GM23338 (cell line): Measurements from ENCODE around the gene CXCL10. TPM values are rescaled to one million over a fixed set of nuclear protein-coding genes. Genes with fewer than 3 reads are reported as not detected.

Experiments used
- ATAC-seq: fragments of 200-7000 bp; cut with Tn5 transposase; 3 replicates; pipeline ENCODE4 v1.9.1; 2020
- DNase-seq: peaks from one replicate; pipeline ENCODE4 v3.0.0-alpha.2; 2015; ENCODE audit warnings: low spot score
- H2AFZ ChIP-seq: fragments of 200-600 bp; sonication (generic); 2 replicates; pipeline ENCODE4 v1.8.0; 2016; ENCODE audit warnings: antibody characterized with exemption, mild to moderate bottlenecking, moderate library complexity
- H3F3A ChIP-seq: fragments of 200-600 bp; sonication (generic); replicated peaks from 2 replicates; pipeline ENCODE4 v1.8.0; 2017; ENCODE audit warnings: antibody characterized with exemption, mixed run types, low read depth
- H3K27ac ChIP-seq: fragments of 200-600 bp; sonication (generic); 2 replicates; pipeline ENCODE4 v1.6.1; 2016; ENCODE audit warnings: low read depth
- H3K27me3 ChIP-seq: fragments of 200-600 bp; sonication (generic); 2 replicates; pipeline ENCODE4 v1.8.0; 2016; ENCODE audit warnings: mild to moderate bottlenecking, mixed run types, moderate library complexity; ENCODE audit not compliant: insufficient read depth
- H3K36me3 ChIP-seq: fragments of 200-600 bp; sonication (generic); 2 replicates; pipeline ENCODE4 v1.8.0; 2016; ENCODE audit warnings: mild to moderate bottlenecking; ENCODE audit not compliant: insufficient read depth
- H3K4me1 ChIP-seq: fragments of 200-600 bp; sonication (generic); 2 replicates; pipeline ENCODE4 v1.8.0; 2016; ENCODE audit warnings: mild to moderate bottlenecking, moderate library complexity; ENCODE audit not compliant: insufficient read depth
- H3K4me2 ChIP-seq: fragments of 200-600 bp; sonication (generic); 2 replicates; pipeline ENCODE4 v1.7.1; 2017; ENCODE audit warnings: mixed run types
- H3K4me3 ChIP-seq: fragments of 200-600 bp; sonication (generic); 2 replicates; pipeline ENCODE4 v1.6.1; 2016; ENCODE audit warnings: mixed run types
- H3K79me2 ChIP-seq: fragments of 200-600 bp; sonication (generic); replicated peaks from 2 replicates; pipeline ENCODE4 v1.8.0; 2017; ENCODE audit warnings: mild to moderate bottlenecking; ENCODE audit not compliant: insufficient read depth
- H3K9me2 ChIP-seq: fragments of 200-600 bp; sonication (generic); 2 replicates; pipeline ENCODE4 v1.8.0; 2017; ENCODE audit not compliant: insufficient read depth
- H4K20me1 ChIP-seq: fragments of 200-600 bp; sonication (generic); replicated peaks from 2 replicates; pipeline ENCODE4 v1.8.0; 2017; ENCODE audit warnings: mild to moderate bottlenecking; ENCODE audit not compliant: insufficient read depth
- H3K27ac Mint-ChIP-seq: 2 replicates; pipeline ENCODE4 v1.8.0; 2020; ENCODE audit warnings: inconsistent platforms, mild to moderate bottlenecking, moderate library complexity, mixed read lengths
- H3K27me3 Mint-ChIP-seq: 3 replicates; pipeline ENCODE4 v1.8.0; 2022; ENCODE audit warnings: low read depth, mild to moderate bottlenecking, moderate library complexity, mixed read lengths, inconsistent platforms; ENCODE audit not compliant: insufficient read depth, poor library complexity
- H3K36me3 Mint-ChIP-seq: 3 replicates; pipeline ENCODE4 v1.8.0; 2021; ENCODE audit warnings: low read depth, mild to moderate bottlenecking, inconsistent platforms, moderate library complexity, mixed read lengths
- H3K4me1 Mint-ChIP-seq: 3 replicates; pipeline ENCODE4 v1.8.0; 2020; ENCODE audit warnings: mild to moderate bottlenecking, inconsistent platforms, mixed read lengths
- H3K4me3 Mint-ChIP-seq: 3 replicates; pipeline ENCODE4 v1.8.0; 2021; ENCODE audit warnings: moderate library complexity, mild to moderate bottlenecking, inconsistent platforms, mixed read lengths
- H3K9me3 Mint-ChIP-seq: 3 replicates; pipeline ENCODE4 v1.8.0; 2020; ENCODE audit warnings: moderate library complexity, mild to moderate bottlenecking, inconsistent platforms, mixed read lengths
- CREB1 ChIP-seq: fragments of 250-450 bp; sonication (Bioruptor Pico); IDR thresholded peaks from 2 replicates; pipeline ENCODE4 v1.5.0; 2020; ENCODE audit warnings: low read depth, mild to moderate bottlenecking, moderate library complexity
- ETS1 ChIP-seq: IDR thresholded peaks from 2 replicates; pipeline ENCODE4 v1.6.1; 2016; ENCODE audit warnings: antibody characterized with exemption
- EZH2 ChIP-seq: fragments of 200-600 bp; sonication (generic); IDR thresholded peaks from one replicate; pipeline ENCODE4 v1.8.0; 2017; ENCODE audit warnings: antibody characterized with exemption, mild to moderate bottlenecking, low read depth; ENCODE audit not compliant: unreplicated experiment
- EZH2phosphoT487 ChIP-seq: fragments of 200-600 bp; sonication (generic); IDR thresholded peaks from one replicate; pipeline ENCODE4 v1.8.1; 2018; ENCODE audit warnings: antibody characterized with exemption; ENCODE audit not compliant: unreplicated experiment
- JUNB ChIP-seq: IDR thresholded peaks from one replicate; pipeline ENCODE4 v1.6.1; 2016; ENCODE audit warnings: antibody characterized with exemption; ENCODE audit not compliant: unreplicated experiment
- NANOG ChIP-seq: IDR thresholded peaks from 2 replicates; pipeline ENCODE4 v1.6.1; 2016; ENCODE audit warnings: antibody characterized with exemption, borderline replicate concordance
- POLR2AphosphoS5 ChIP-seq: IDR thresholded peaks from 2 replicates; pipeline ENCODE4 v1.6.1; 2016; ENCODE audit warnings: antibody characterized with exemption, low read depth
- REST ChIP-seq: IDR thresholded peaks from one replicate; pipeline ENCODE4 v1.6.1; 2018; ENCODE audit warnings: antibody characterized with exemption; ENCODE audit not compliant: unreplicated experiment
- STAT1 ChIP-seq: IDR thresholded peaks from one replicate; pipeline ENCODE4 v1.6.1; 2016; ENCODE audit warnings: antibody characterized with exemption; ENCODE audit not compliant: unreplicated experiment
- ZNF114 ChIP-seq: fragments of 250-450 bp; sonication (Bioruptor Pico); IDR thresholded peaks from 2 replicates; pipeline ENCODE4 v1.5.0; 2020; ENCODE audit warnings: mild to moderate bottlenecking, moderate library complexity
- ZNF331 ChIP-seq: fragments of 250-450 bp; sonication (Bioruptor Pico); IDR thresholded peaks from 2 replicates; pipeline ENCODE4 v1.5.0; 2020; ENCODE audit warnings: low read depth, mild to moderate bottlenecking, moderate library complexity
- polyA plus RNA-seq: library from polyadenylated mRNA; unstranded; fragments of >200 nt; fragmentation: Nextera tagmentation; extraction: Ambion mirVana; gene quantifications from 2 replicates; pipeline ENCODE4 v1.2.1, GENCODE V29; 2016
- total RNA-seq: library from RNA; depleted of rRNA; stranded (reverse); fragments of >200 nt; shearing (Covaris generic); gene quantifications from 2 replicates; pipeline ENCODE4 v1.2.3, GENCODE V29; 2014
- TF ChIP-seq, protein P1 (sequence below): fragments of 250-450 bp; sonication (Bioruptor Pico); IDR thresholded peaks from 2 replicates; pipeline ENCODE4 v1.5.0; 2020; ENCODE audit warnings: mild to moderate bottlenecking, moderate library complexity
- TF ChIP-seq, protein P2 (sequence below), 2 experiments: fragments of 200-600 bp in 1 of 2; sonication (generic) in 1 of 2; conservative IDR thresholded peaks; 2 replicates each; pipeline versions ENCODE4 v1.5.1 to v1.6.1; 2016 to 2017; ENCODE audit warnings: antibody characterized with exemption in 2 of 2, low read depth in 2 of 2, mild to moderate bottlenecking in 2 of 2, moderate library complexity in 1 of 2

CXCL10 gene
- total and polyA plus RNA-seq, 2 experiments from 2014 or later: not detected

DNA sequence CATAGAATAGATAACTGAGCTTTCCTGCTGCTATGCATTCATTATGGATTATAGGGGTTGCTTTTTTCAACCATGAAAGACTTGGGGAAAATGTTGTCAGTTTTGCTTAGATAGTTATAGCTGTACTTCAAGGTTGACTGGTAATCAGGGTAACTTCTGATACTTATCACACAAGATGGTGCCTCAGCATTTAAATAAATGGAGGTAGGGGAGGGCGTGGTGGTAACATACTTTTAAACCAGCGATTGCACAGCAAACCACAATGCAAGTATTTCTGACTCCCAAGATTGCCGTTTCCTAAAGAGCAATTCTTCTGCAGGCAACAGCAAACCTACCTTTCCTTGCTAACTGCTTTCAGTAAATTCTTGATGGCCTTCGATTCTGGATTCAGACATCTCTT is 1.3 kb downstream of the CXCL10 start:
- H3K27ac Mint-ChIP-seq: no peak overlapping the region
- H3K9me3 Mint-ChIP-seq: no peaks in the 10 kb centered on the region
- no peak overlapping the region for H3K4me3 ChIP-seq
- DNase-seq (no peak), ATAC-seq (no peak)
- H3F3A ChIP-seq: no peaks in the 10 kb centered on the region
- H3K79me2 ChIP-seq: no peaks in the 10 kb centered on the region
- peaks cover 4% of the 10 kb centered on the region for H3K27me3 Mint-ChIP-seq
- no peaks in the 10 kb centered on the region for H3K9me2 ChIP-seq
- H3K27me3 ChIP-seq: no peaks in the 10 kb centered on the region
- no peak overlapping the region for H3K4me2 ChIP-seq
- peak overlapping the region; percentile 10; the same call in 1 of the 2 replicates for H2AFZ ChIP-seq
- H3K36me3 Mint-ChIP-seq: no peaks in the 10 kb centered on the region
- H3K4me1 Mint-ChIP-seq: no peaks in the 10 kb centered on the region; the same call in 2 of the 3 replicates
- no peaks in the 10 kb centered on the region for H3K36me3 ChIP-seq
- no peak overlapping the region for H3K4me3 Mint-ChIP-seq
- TF ChIP-seq REST (no peak), NANOG (no peak), EZH2phosphoT487 (no peak), STAT1 (no peak), EZH2 (no peak), ETS1 (no peak), CREB1 (CRISPR knock-in tag) (no peak), POLR2AphosphoS5 (no peak), ZNF114 (CRISPR knock-in tag) (no peak), JUNB (no peak), ZNF331 (CRISPR knock-in tag) (no peak)
- TF ChIP-seq, protein P1, sequence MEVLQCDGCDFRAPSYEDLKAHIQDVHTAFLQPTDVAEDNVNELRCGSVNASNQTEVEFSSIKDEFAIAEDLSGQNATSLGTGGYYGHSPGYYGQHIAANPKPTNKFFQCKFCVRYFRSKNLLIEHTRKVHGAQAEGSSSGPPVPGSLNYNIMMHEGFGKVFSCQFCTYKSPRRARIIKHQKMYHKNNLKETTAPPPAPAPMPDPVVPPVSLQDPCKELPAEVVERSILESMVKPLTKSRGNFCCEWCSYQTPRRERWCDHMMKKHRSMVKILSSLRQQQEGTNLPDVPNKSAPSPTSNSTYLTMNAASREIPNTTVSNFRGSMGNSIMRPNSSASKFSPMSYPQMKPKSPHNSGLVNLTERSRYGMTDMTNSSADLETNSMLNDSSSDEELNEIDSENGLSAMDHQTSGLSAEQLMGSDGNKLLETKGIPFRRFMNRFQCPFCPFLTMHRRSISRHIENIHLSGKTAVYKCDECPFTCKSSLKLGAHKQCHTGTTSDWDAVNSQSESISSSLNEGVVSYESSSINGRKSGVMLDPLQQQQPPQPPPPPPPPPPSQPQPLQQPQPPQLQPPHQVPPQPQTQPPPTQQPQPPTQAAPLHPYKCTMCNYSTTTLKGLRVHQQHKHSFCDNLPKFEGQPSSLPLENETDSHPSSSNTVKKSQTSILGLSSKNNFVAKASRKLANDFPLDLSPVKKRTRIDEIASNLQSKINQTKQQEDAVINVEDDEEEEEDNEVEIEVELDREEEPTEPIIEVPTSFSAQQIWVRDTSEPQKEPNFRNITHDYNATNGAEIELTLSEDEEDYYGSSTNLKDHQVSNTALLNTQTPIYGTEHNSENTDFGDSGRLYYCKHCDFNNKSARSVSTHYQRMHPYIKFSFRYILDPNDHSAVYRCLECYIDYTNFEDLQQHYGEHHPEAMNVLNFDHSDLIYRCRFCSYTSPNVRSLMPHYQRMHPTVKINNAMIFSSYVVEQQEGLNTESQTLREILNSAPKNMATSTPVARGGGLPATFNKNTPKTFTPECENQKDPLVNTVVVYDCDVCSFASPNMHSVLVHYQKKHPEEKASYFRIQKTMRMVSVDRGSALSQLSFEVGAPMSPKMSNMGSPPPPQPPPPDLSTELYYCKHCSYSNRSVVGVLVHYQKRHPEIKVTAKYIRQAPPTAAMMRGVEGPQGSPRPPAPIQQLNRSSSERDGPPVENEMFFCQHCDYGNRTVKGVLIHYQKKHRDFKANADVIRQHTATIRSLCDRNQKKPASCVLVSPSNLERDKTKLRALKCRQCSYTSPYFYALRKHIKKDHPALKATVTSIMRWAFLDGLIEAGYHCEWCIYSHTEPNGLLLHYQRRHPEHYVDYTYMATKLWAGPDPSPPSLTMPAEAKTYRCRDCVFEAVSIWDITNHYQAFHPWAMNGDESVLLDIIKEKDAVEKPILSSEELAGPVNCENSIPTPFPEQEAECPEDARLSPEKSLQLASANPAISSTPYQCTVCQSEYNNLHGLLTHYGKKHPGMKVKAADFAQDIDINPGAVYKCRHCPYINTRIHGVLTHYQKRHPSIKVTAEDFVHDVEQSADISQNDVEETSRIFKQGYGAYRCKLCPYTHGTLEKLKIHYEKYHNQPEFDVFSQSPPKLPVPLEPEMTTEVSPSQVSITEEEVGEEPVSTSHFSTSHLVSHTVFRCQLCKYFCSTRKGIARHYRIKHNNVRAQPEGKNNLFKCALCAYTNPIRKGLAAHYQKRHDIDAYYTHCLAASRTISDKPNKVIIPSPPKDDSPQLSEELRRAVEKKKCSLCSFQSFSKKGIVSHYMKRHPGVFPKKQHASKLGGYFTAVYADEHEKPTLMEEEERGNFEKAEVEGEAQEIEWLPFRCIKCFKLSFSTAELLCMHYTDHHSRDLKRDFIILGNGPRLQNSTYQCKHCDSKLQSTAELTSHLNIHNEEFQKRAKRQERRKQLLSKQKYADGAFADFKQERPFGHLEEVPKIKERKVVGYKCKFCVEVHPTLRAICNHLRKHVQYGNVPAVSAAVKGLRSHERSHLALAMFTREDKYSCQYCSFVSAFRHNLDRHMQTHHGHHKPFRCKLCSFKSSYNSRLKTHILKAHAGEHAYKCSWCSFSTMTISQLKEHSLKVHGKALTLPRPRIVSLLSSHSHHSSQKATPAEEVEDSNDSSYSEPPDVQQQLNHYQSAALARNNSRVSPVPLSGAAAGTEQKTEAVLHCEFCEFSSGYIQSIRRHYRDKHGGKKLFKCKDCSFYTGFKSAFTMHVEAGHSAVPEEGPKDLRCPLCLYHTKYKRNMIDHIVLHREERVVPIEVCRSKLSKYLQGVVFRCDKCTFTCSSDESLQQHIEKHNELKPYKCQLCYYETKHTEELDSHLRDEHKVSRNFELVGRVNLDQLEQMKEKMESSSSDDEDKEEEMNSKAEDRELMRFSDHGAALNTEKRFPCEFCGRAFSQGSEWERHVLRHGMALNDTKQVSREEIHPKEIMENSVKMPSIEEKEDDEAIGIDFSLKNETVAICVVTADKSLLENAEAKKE (CRISPR knock-in tag): no peak
- TF ChIP-seq, protein P2, sequence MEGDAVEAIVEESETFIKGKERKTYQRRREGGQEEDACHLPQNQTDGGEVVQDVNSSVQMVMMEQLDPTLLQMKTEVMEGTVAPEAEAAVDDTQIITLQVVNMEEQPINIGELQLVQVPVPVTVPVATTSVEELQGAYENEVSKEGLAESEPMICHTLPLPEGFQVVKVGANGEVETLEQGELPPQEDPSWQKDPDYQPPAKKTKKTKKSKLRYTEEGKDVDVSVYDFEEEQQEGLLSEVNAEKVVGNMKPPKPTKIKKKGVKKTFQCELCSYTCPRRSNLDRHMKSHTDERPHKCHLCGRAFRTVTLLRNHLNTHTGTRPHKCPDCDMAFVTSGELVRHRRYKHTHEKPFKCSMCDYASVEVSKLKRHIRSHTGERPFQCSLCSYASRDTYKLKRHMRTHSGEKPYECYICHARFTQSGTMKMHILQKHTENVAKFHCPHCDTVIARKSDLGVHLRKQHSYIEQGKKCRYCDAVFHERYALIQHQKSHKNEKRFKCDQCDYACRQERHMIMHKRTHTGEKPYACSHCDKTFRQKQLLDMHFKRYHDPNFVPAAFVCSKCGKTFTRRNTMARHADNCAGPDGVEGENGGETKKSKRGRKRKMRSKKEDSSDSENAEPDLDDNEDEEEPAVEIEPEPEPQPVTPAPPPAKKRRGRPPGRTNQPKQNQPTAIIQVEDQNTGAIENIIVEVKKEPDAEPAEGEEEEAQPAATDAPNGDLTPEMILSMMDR (conservative IDR thresholded peaks at IDR 0.05; ENCODE audit: low read depth in 2 of 2): no peak
- no peak overlapping the region for H3K27ac ChIP-seq
- H4K20me1 ChIP-seq: no peaks in the 10 kb centered on the region
- no peaks in the 10 kb centered on the region for H3K4me1 ChIP-seq
